ENCODE results near the gene RAD51B.
"Not testable (repeated sequence)": the region's sequence is repeated elsewhere in the genome, so short reads cannot be mapped to it uniquely, and the experiment has no call there.

The RAD51B gene

GRCh38 chr14:68689511-68689910 lies 869.9 kb downstream of the RAD51B start:
- no peak for DNase-seq

GRCh38 chr14:68690089-68690958 lies 870.7 kb downstream of the RAD51B start:
- DNase-seq = peak in 2 of 56 donors; percentile 6 to 15

GRCh38 chr14:68691031-68691791 lies 871.6 kb downstream of the RAD51B start:
- peak in 46 of 56 donors; percentile 9 to 81 (median 40) for DNase-seq

- no peak for DNase-seq
These were observed 872.2 kb downstream of the RAD51B start for GRCh38 chr14:68691792-68692118.

GRCh38 chr14:68692216-68692615 lies 872.6 kb downstream of the RAD51B start:
- DNase-seq = no peak

GRCh38 chr14:68692916-68693771 lies 873.6 kb downstream of the RAD51B start:
- DNase-seq = no peak

GRCh38 chr14:68693926-68694325 lies 874.3 kb downstream of the RAD51B start:
- no peak for DNase-seq

- DNase-seq = no peak
These were observed 875.1 kb downstream of the RAD51B start for GRCh38 chr14:68694516-68695235.

GRCh38 chr14:68695326-68695768 lies 875.8 kb downstream of the RAD51B start:
- DNase-seq = no peak

- no peak for DNase-seq
These were observed 876.3 kb downstream of the RAD51B start for GRCh38 chr14:68695856-68696255.

- no peak for DNase-seq
These were observed 876.7 kb downstream of the RAD51B start for GRCh38 chr14:68696266-68696665.

GRCh38 chr14:68696721-68697495 lies 877.3 kb downstream of the RAD51B start:
- no peak for DNase-seq

GRCh38 chr14:68698773-68699172 lies 879.2 kb downstream of the RAD51B start:
- DNase-seq = not testable (repeated sequence)

- DNase-seq = no peak
These were observed 881.6 kb downstream of the RAD51B start for GRCh38 chr14:68701001-68701741.

- no peak for DNase-seq
These were observed 882.6 kb downstream of the RAD51B start for GRCh38 chr14:68702135-68702534.

- no peak for DNase-seq
These were observed 883.0 kb downstream of the RAD51B start for GRCh38 chr14:68702578-68702977.

- DNase-seq = no peak
These were observed 883.5 kb downstream of the RAD51B start for GRCh38 chr14:68703093-68703492.

GRCh38 chr14:68704736-68705720 lies 885.4 kb downstream of the RAD51B start:
- peak in 3 of 56 donors; percentile 6 to 16 (median 8) for DNase-seq
